DOHH2 (cell line): Measurements from ENCODE around the gene HRH1.

Source experiments
- H3F3A ChIP-seq: fragments of 200-600 bp; sonication (generic), shearing (Covaris generic); 2 replicates; pipeline ENCODE4 v1.6.0; 2016; ENCODE audit warnings: antibody characterized with exemption, mild to moderate bottlenecking; ENCODE audit not compliant: control insufficient read depth, insufficient read depth
- H3K27ac ChIP-seq: fragments of 200-600 bp; sonication (generic); 2 replicates; pipeline ENCODE4 v1.5.1; 2014; ENCODE audit warnings: low read depth, mild to moderate bottlenecking, low read length, moderate library complexity
- H3K27me3 ChIP-seq: fragments of 200-600 bp; sonication (generic); 2 replicates; pipeline ENCODE4 v1.6.1; 2014; ENCODE audit warnings: mild to moderate bottlenecking, low read length, mixed read lengths; ENCODE audit not compliant: control insufficient read depth
- H3K36me3 ChIP-seq: fragments of 200-600 bp; sonication (generic); 2 replicates; pipeline ENCODE4 v1.6.1; 2014; ENCODE audit warnings: mild to moderate bottlenecking, low read length, moderate library complexity, mixed read lengths; ENCODE audit not compliant: control insufficient read depth
- H3K4me1 ChIP-seq: fragments of 200-600 bp; sonication (generic); 2 replicates; pipeline ENCODE4 v1.6.1; 2014; ENCODE audit warnings: mild to moderate bottlenecking, low read length, mixed read lengths; ENCODE audit not compliant: control insufficient read depth
- H3K4me2 ChIP-seq: fragments of 200-600 bp; sonication (generic); 2 replicates; pipeline ENCODE4 v1.6.0; 2014; ENCODE audit warnings: mild to moderate bottlenecking, low read length, moderate library complexity
- H3K4me3 ChIP-seq: fragments of 200-600 bp; sonication (generic); 2 replicates; pipeline ENCODE4 v1.5.1; 2014; ENCODE audit warnings: mild to moderate bottlenecking, low read length, mixed read lengths
- H3K79me2 ChIP-seq: fragments of 200-600 bp; sonication (generic); 2 replicates; pipeline ENCODE4 v1.6.1; 2014; ENCODE audit warnings: mild to moderate bottlenecking, low read length, mixed read lengths; ENCODE audit not compliant: control insufficient read depth
- H3K9me2 ChIP-seq: fragments of 200-600 bp; sonication (generic); replicated peaks from 2 replicates; pipeline ENCODE4 v1.6.1; 2014; ENCODE audit warnings: mild to moderate bottlenecking, low read length, mixed read lengths; ENCODE audit not compliant: control insufficient read depth
- H3K9me3 ChIP-seq: fragments of 200-600 bp; sonication (generic); 2 replicates; pipeline ENCODE4 v1.6.1; 2014; ENCODE audit warnings: antibody characterized with exemption, low read length, mixed read lengths; ENCODE audit not compliant: control insufficient read depth, insufficient read depth
- H4K20me1 ChIP-seq: fragments of 200-600 bp; sonication (generic); 2 replicates; pipeline ENCODE4 v1.6.0; 2014; ENCODE audit warnings: low read depth, mild to moderate bottlenecking, antibody characterized with exemption, low read length, moderate library complexity; ENCODE audit not compliant: control insufficient read depth, insufficient read depth
- EZH2phosphoT487 ChIP-seq: fragments of 200-600 bp; sonication (generic); IDR thresholded peaks from 2 replicates; pipeline ENCODE4 v1.6.1; 2017; ENCODE audit warnings: borderline replicate concordance, mild to moderate bottlenecking, antibody characterized with exemption, low read length, moderate library complexity, mixed read lengths
- TF ChIP-seq, protein P1 (sequence below): fragments of 200-600 bp; sonication (generic); IDR thresholded peaks from one replicate; pipeline ENCODE4 v1.5.1; 2014; ENCODE audit warnings: antibody characterized with exemption, mild to moderate bottlenecking, low read depth, low read length; ENCODE audit not compliant: poor library complexity, severe bottlenecking

Gene HRH1

GRCh38 chr3:11245276-11245675 lies 91.0 kb downstream of the HRH1 start:
- Histone ChIP-seq H3K27ac (no peak overlapping the region), H3K36me3 (no peaks in the 10 kb centered on the region), H3K4me1 (no peaks in the 10 kb centered on the region), H3K4me2 (no peak overlapping the region), H3K27me3 (peaks cover 2% of the 10 kb centered on the region; the same call in 1 of the 2 replicates), H3K9me3 (no peaks in the 10 kb centered on the region), H3K9me2 (no peaks in the 10 kb centered on the region), H3F3A (no peaks in the 10 kb centered on the region), H3K4me3 (no peak overlapping the region), H4K20me1 (no peaks in the 10 kb centered on the region), H3K79me2 (no peaks in the 10 kb centered on the region)
- TF ChIP-seq EZH2phosphoT487 = no peak
- TF ChIP-seq, protein P1, sequence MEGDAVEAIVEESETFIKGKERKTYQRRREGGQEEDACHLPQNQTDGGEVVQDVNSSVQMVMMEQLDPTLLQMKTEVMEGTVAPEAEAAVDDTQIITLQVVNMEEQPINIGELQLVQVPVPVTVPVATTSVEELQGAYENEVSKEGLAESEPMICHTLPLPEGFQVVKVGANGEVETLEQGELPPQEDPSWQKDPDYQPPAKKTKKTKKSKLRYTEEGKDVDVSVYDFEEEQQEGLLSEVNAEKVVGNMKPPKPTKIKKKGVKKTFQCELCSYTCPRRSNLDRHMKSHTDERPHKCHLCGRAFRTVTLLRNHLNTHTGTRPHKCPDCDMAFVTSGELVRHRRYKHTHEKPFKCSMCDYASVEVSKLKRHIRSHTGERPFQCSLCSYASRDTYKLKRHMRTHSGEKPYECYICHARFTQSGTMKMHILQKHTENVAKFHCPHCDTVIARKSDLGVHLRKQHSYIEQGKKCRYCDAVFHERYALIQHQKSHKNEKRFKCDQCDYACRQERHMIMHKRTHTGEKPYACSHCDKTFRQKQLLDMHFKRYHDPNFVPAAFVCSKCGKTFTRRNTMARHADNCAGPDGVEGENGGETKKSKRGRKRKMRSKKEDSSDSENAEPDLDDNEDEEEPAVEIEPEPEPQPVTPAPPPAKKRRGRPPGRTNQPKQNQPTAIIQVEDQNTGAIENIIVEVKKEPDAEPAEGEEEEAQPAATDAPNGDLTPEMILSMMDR = no peak

- Histone ChIP-seq H3K36me3 (no peaks in the 10 kb centered on the region), H3K27me3 (no peaks in the 10 kb centered on the region; the same call in 1 of the 2 replicates), H3K4me1 (no peaks in the 10 kb centered on the region), H3K4me2 (no peak overlapping the region), H3K4me3 (no peak overlapping the region), H3K27ac (no peak overlapping the region), H3K79me2 (no peaks in the 10 kb centered on the region), H3F3A (no peaks in the 10 kb centered on the region), H3K9me3 (no peaks in the 10 kb centered on the region), H3K9me2 (no peaks in the 10 kb centered on the region), H4K20me1 (no peaks in the 10 kb centered on the region)
- TF ChIP-seq EZH2phosphoT487 = no peak
- TF ChIP-seq, protein P1 = no peak
These were observed 91.8 kb downstream of the HRH1 start for GRCh38 chr3:11245827-11246662.

DNA sequence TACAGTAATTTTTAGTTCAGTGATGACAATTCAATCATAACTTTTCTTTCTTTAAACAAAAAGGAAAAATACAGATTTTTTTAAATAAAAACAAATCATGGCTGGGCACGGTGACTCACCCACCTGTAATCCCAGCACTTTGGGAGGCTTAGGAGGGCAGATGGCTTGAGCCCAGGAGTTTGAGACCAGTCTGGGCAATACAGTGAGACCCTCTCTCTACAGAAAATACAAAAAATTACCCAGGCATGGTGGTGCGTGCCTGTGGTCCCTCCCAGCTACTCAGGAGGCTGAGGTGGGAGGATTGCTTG lies 92.3 kb downstream of the HRH1 start:
- no peaks in the 10 kb centered on the region for H4K20me1 ChIP-seq
- H3K4me1 ChIP-seq = no peaks in the 10 kb centered on the region
- H3K36me3 ChIP-seq = no peaks in the 10 kb centered on the region
- no peak overlapping the region for H3K27ac ChIP-seq
- H3K4me2 ChIP-seq = no peak overlapping the region
- no peaks in the 10 kb centered on the region; the same call in 1 of the 2 replicates for H3K27me3 ChIP-seq
- no peaks in the 10 kb centered on the region for H3K9me2 ChIP-seq
- no peaks in the 10 kb centered on the region for H3F3A ChIP-seq
- TF ChIP-seq, protein P1 = no peak
- no peak for TF ChIP-seq EZH2phosphoT487
- no peak overlapping the region for H3K4me3 ChIP-seq
- no peaks in the 10 kb centered on the region for H3K79me2 ChIP-seq
- no peaks in the 10 kb centered on the region for H3K9me3 ChIP-seq
